HepG2 (cell line): ENCODE measurements around the gene SHMT1. TPM values are rescaled to one million over a fixed set of nuclear protein-coding genes. Genes with fewer than 3 reads are reported as not detected.

Source experiments
- E2F2 ChIP-seq: sonication (generic); formaldehyde crosslinking; IDR thresholded peaks from 2 replicates; pipeline ENCODE4 v1.4.0; 2020; ENCODE audit warnings: missing genetic modification reagents, borderline replicate concordance
- ELF1 ChIP-seq: sonication (generic); formaldehyde crosslinking; IDR thresholded peaks from 2 replicates; pipeline ENCODE4 v1.4.0; 2020; ENCODE audit warnings: missing genetic modification reagents
- GLMP ChIP-seq: sonication (generic); formaldehyde crosslinking; IDR thresholded peaks from 2 replicates; pipeline ENCODE4 v1.9.0; 2021; ENCODE audit warnings: missing genetic modification reagents, mild to moderate bottlenecking, borderline replicate concordance
- GPBP1L1 ChIP-seq: sonication (generic); formaldehyde crosslinking; IDR thresholded peaks from 2 replicates; pipeline ENCODE4 v1.5.0; 2020; ENCODE audit warnings: mild to moderate bottlenecking, missing genetic modification reagents
- JUND ChIP-seq: sonication (generic); formaldehyde crosslinking; IDR thresholded peaks from 2 replicates; pipeline ENCODE4 v1.8.0; 2022; ENCODE audit warnings: mild to moderate bottlenecking, missing genetic modification reagents
- MEIS1 ChIP-seq: sonication (generic); formaldehyde crosslinking; IDR thresholded peaks from 2 replicates; pipeline ENCODE4 v1.9.0; 2021; ENCODE audit warnings: mild to moderate bottlenecking, missing genetic modification reagents, moderate library complexity, borderline replicate concordance
- MEIS2 ChIP-seq: sonication (generic); formaldehyde crosslinking; IDR thresholded peaks from 2 replicates; pipeline ENCODE4 v1.9.0; 2021; ENCODE audit warnings: mild to moderate bottlenecking, missing genetic modification reagents
- NKX3-1 ChIP-seq: sonication (generic); formaldehyde crosslinking; IDR thresholded peaks from 2 replicates; pipeline ENCODE4 v1.5.0; 2020; ENCODE audit warnings: missing genetic modification reagents
- REST ChIP-seq, 2 experiments: IDR thresholded peaks; 2 replicates each; pipeline ENCODE4 v1.6.1; 2011 to 2012; ENCODE audit warnings: low read length in 2 of 2, borderline replicate concordance in 1 of 2, low read depth in 1 of 2, mild to moderate bottlenecking in 1 of 2, moderate library complexity in 1 of 2
- RFXANK ChIP-seq: IDR thresholded peaks from 2 replicates; pipeline ENCODE4 v1.6.1; 2016
- SSRP1 ChIP-seq: IDR thresholded peaks from 2 replicates; pipeline ENCODE4 v1.6.1; 2016; ENCODE audit warnings: control low read depth
- TFDP2 ChIP-seq: sonication (generic); formaldehyde crosslinking; IDR thresholded peaks from 2 replicates; pipeline ENCODE4 v1.4.0; 2020; ENCODE audit warnings: missing genetic modification reagents
- ZBTB44 ChIP-seq: sonication (generic); formaldehyde crosslinking; IDR thresholded peaks from 2 replicates; pipeline ENCODE4 v1.4.0; 2020; ENCODE audit warnings: missing genetic modification reagents
- ZNF205 ChIP-seq: IDR thresholded peaks from 2 replicates; pipeline ENCODE4 v1.6.1; 2018; ENCODE audit warnings: missing biosample characterization, missing genetic modification reagents
- ZNF546 ChIP-seq: sonication (generic); formaldehyde crosslinking; conservative IDR thresholded peaks from 2 replicates; pipeline ENCODE4 v1.8.1; 2023; ENCODE audit warnings: mild to moderate bottlenecking, missing genetic modification reagents
- ZNF570 ChIP-seq: sonication (generic); formaldehyde crosslinking; IDR thresholded peaks from 2 replicates; pipeline ENCODE4 v1.4.0; 2020; ENCODE audit warnings: mild to moderate bottlenecking, missing genetic modification reagents, borderline replicate concordance
- ZNF598 ChIP-seq: sonication (generic); formaldehyde crosslinking; IDR thresholded peaks from 2 replicates; pipeline ENCODE4 v1.5.1; 2020; ENCODE audit warnings: mild to moderate bottlenecking, missing genetic modification reagents, borderline replicate concordance
- ZNF678 ChIP-seq: sonication (generic); formaldehyde crosslinking; IDR thresholded peaks from 2 replicates; pipeline ENCODE4 v1.4.0; 2020; ENCODE audit warnings: mild to moderate bottlenecking, missing genetic modification reagents
- ZNF75D ChIP-seq: sonication (generic); formaldehyde crosslinking; IDR thresholded peaks from 2 replicates; pipeline ENCODE4 v1.8.1; 2023; ENCODE audit warnings: missing genetic modification reagents, mild to moderate bottlenecking, borderline replicate concordance
- ZNF776 ChIP-seq: sonication (generic); formaldehyde crosslinking; IDR thresholded peaks from 2 replicates; pipeline ENCODE4 v1.4.0; 2020; ENCODE audit warnings: mild to moderate bottlenecking, missing genetic modification reagents
- ZNF83 ChIP-seq: sonication (generic); formaldehyde crosslinking; IDR thresholded peaks from 2 replicates; pipeline ENCODE4 v1.4.0; 2020; ENCODE audit warnings: missing genetic modification reagents, mild to moderate bottlenecking, borderline replicate concordance
- polyA plus RNA-seq, 8 experiments: library from polyadenylated mRNA; depleted of rRNA in 3 of 8; stranded (reverse) in 7 of 8; unstranded in 1 of 8; fragments of >200 nt; fragmentation: Illumina TruSeq in 4 of 8; extraction: Trizol in 4 of 8; gene quantifications; 2 replicates each; pipeline versions ENCODE4 v1.2.1 to v1.2.3, GENCODE V29; 2011 to 2016; ENCODE audit warnings: low read depth in 4 of 8, missing spikeins in 1 of 8, mixed read lengths in 1 of 8; ENCODE audit not compliant: insufficient read depth in 1 of 8
- total RNA-seq, 5 experiments: library from RNA; depleted of rRNA; stranded (reverse); fragments of >200 nt; fragmentation: Illumina TruSeq; extraction: Trizol; gene quantifications; 2 replicates each; pipeline ENCODE4 v1.2.3, GENCODE V29; 2016; ENCODE audit warnings: low read depth in 1 of 5

The SHMT1 gene
- total and polyA plus RNA-seq, 2 of the 13 experiments (the other 11 are each of a cell fraction or from before 2014, with no cell fraction given), result 21.3 to 48.8 TPM

- TF ChIP-seq TFDP2 (CRISPR knock-in tag) (no peak), ZBTB44 (no peak), RFXANK (no peak), MEIS1 (0 out of 2 replicates have a peak, but pooled peaks have one; percentile 18), ZNF570 (CRISPR knock-in tag) (no peak), ZNF546 (CRISPR knock-in tag) (no peak), ZNF205 (CRISPR knock-in tag) (no peak), SSRP1 (no peak), GPBP1L1 (CRISPR knock-in tag) (no peak), E2F2 (CRISPR knock-in tag) (no peak), MEIS2 (CRISPR knock-in tag) (no peak), JUND (CRISPR knock-in tag) (no peak), REST (IDR thresholded peaks at IDR 0.05; ENCODE audit: borderline replicate concordance in 1 of 2, low read depth in 1 of 2, low read length in 2 of 2) (no peak), ZNF598 (CRISPR knock-in tag) (no peak), NKX3-1 (CRISPR knock-in tag) (no peak), ZNF75D (no peak), ZNF83 (CRISPR knock-in tag) (no peak), ZNF776 (CRISPR knock-in tag) (no peak), ELF1 (peak; percentile 10; the same call in 1 of the 2 replicates), ZNF678 (no peak), GLMP (no peak)
Observed at GRCh38 chr17:18362698-18363100, 651 bp downstream of the SHMT1 start (continued).
